Liver (tissue), 9 donors: ENCODE measurements around the gene STOX1. TPM values are rescaled to one million over a fixed set of nuclear protein-coding genes. Genes with fewer than 3 reads are reported as not detected.

Source experiments
- DNase-seq: peaks from one replicate; pipeline ENCODE4 v3.0.0-alpha.2; 2017; ENCODE audit warnings: low spot score
- H3K27ac ChIP-seq, 2 donors: one replicate each; pipeline ENCODE4 v1.7.0; 2013; ENCODE audit warnings: inconsistent platforms in 2 of 2, low read length in 2 of 2, control low read depth in 1 of 2, low read depth in 1 of 2, mild to moderate bottlenecking in 1 of 2
- H3K27me3 ChIP-seq, 4 donors: one replicate each; pipeline versions ENCODE4 v1.6.1 to v1.7.0; 2013; ENCODE audit warnings: low read length in 3 of 4, inconsistent platforms in 1 of 4, mild to moderate bottlenecking in 1 of 4, moderate library complexity in 1 of 4; ENCODE audit not compliant: control insufficient read depth in 4 of 4, insufficient read depth in 4 of 4
- H3K36me3 ChIP-seq, 4 donors: one replicate each; pipeline versions ENCODE4 v1.6.1 to v1.7.0; 2013; ENCODE audit warnings: low read length in 3 of 4, mild to moderate bottlenecking in 3 of 4, low read depth in 1 of 4, moderate library complexity in 1 of 4; ENCODE audit not compliant: control insufficient read depth in 4 of 4, insufficient read depth in 3 of 4
- H3K4me1 ChIP-seq, 4 donors: one replicate each; pipeline versions ENCODE4 v1.6.1 to v1.7.0; 2013; ENCODE audit warnings: low read length in 3 of 4, mild to moderate bottlenecking in 3 of 4, moderate library complexity in 1 of 4; ENCODE audit not compliant: control insufficient read depth in 4 of 4, insufficient read depth in 4 of 4
- H3K4me3 ChIP-seq, 3 donors: one replicate each; pipeline versions ENCODE4 v1.6.1 to v1.7.0; 2013; ENCODE audit warnings: low read length in 3 of 3, control low read depth in 1 of 3, low read depth in 1 of 3, mild to moderate bottlenecking in 1 of 3
- H3K9ac ChIP-seq, 2 donors: one replicate each; pipeline ENCODE4 v1.7.0; 2013; ENCODE audit warnings: low read length in 2 of 2, mild to moderate bottlenecking in 2 of 2, moderate library complexity in 2 of 2, control low read depth in 1 of 2, low read depth in 1 of 2
- H3K9me3 ChIP-seq, 4 donors: one replicate each; pipeline versions ENCODE4 v1.6.1 to v1.7.0; 2013; ENCODE audit warnings: low read length in 3 of 4; ENCODE audit not compliant: control insufficient read depth in 4 of 4
- ATF3 ChIP-seq: IDR thresholded peaks from 2 replicates; pipeline ENCODE4 v1.6.1; 2016; ENCODE audit warnings: antibody characterized with exemption
- CTCF ChIP-seq: fragments of 150-350 bp; IDR thresholded peaks from 2 replicates; pipeline ENCODE4 v1.5.1; 2017; ENCODE audit warnings: improper control_type of control experiment, low read depth, low read length; ENCODE audit not compliant: missing input control
- EGR1 ChIP-seq, 2 donors: IDR thresholded peaks; 2 replicates each; pipeline ENCODE4 v1.6.1; 2016 to 2018; ENCODE audit warnings: antibody characterized with exemption in 2 of 2, low read depth in 2 of 2
- FOXA1 ChIP-seq: IDR thresholded peaks from 2 replicates; pipeline ENCODE4 v1.6.1; 2016; ENCODE audit warnings: antibody characterized with exemption
- FOXA2 ChIP-seq: IDR thresholded peaks from 2 replicates; pipeline ENCODE4 v1.6.1; 2016; ENCODE audit warnings: antibody characterized with exemption
- GABPA ChIP-seq, 2 donors: IDR thresholded peaks in 1 of 2; conservative IDR thresholded peaks in 1 of 2; 2 replicates each; pipeline ENCODE4 v1.6.1; 2016; ENCODE audit warnings: antibody characterized with exemption in 2 of 2, mild to moderate bottlenecking in 1 of 2, moderate library complexity in 1 of 2
- HNF4A ChIP-seq, 2 donors: conservative IDR thresholded peaks; 2 replicates each; pipeline ENCODE4 v1.6.1; 2016; ENCODE audit warnings: antibody characterized with exemption in 2 of 2, mild to moderate bottlenecking in 2 of 2
- HNF4G ChIP-seq: IDR thresholded peaks from 2 replicates; pipeline ENCODE4 v1.6.1; 2016; ENCODE audit warnings: antibody characterized with exemption
- JUND ChIP-seq, 2 donors: IDR thresholded peaks; 2 replicates each; pipeline ENCODE4 v1.6.1; 2016; ENCODE audit warnings: antibody characterized with exemption in 2 of 2
- NR2F2 ChIP-seq: IDR thresholded peaks from 2 replicates; pipeline ENCODE4 v1.6.1; 2016; ENCODE audit warnings: antibody characterized with exemption
- RAD21 ChIP-seq, 2 donors: IDR thresholded peaks; 2 replicates each; pipeline ENCODE4 v1.6.1; 2016; ENCODE audit warnings: antibody characterized with exemption in 2 of 2, mild to moderate bottlenecking in 2 of 2
- RXRA ChIP-seq, 2 donors: IDR thresholded peaks; 2 replicates each; pipeline ENCODE4 v1.6.1; 2017 to 2018; ENCODE audit warnings: antibody characterized with exemption in 2 of 2, mild to moderate bottlenecking in 1 of 2
- SP1 ChIP-seq: IDR thresholded peaks from 2 replicates; pipeline ENCODE4 v1.6.1; 2018; ENCODE audit warnings: antibody characterized with exemption, mild to moderate bottlenecking
- TAF1 ChIP-seq: conservative IDR thresholded peaks from 2 replicates; pipeline ENCODE4 v1.6.1; 2016; ENCODE audit warnings: antibody characterized with exemption, mild to moderate bottlenecking
- YY1 ChIP-seq: IDR thresholded peaks from 2 replicates; pipeline ENCODE4 v1.6.1; 2016; ENCODE audit warnings: antibody characterized with exemption, mild to moderate bottlenecking
- ZBTB33 ChIP-seq: IDR thresholded peaks from 2 replicates; pipeline ENCODE4 v1.6.1; 2016; ENCODE audit warnings: antibody characterized with exemption
- WGBS: extraction: QIAGEN DNeasy Blood & Tissue Kit; methylation state at CpG from one replicate; pipeline ENCODE4 v1.1.7; 2013; 5-methylcytosine and 5-hydroxymethylcytosine counted together
- polyA plus RNA-seq, 2 donors: library from polyadenylated mRNA; stranded (reverse) in 1 of 2; unstranded in 1 of 2; fragments of 200-250 nt in 1 of 2; fragments of >200 nt in 1 of 2; fragmentation: Nextera tagmentation in 1 of 2; extraction: Ambion mirVana in 1 of 2; gene quantifications; one replicate each; pipeline versions ENCODE4 v1.2.1 to v1.2.3, GENCODE V29; 2013 to 2015
- total RNA-seq, 2 donors: library from RNA; depleted of rRNA; stranded (reverse); fragments of >200 nt; gene quantifications; one replicate each; pipeline ENCODE4 v1.2.3, GENCODE V29; 2014
- TF ChIP-seq, protein P1 (sequence below): IDR thresholded peaks from 2 replicates; pipeline ENCODE4 v1.6.1; 2016; ENCODE audit warnings: antibody characterized with exemption, mild to moderate bottlenecking
- TF ChIP-seq, protein P2 (sequence below): IDR thresholded peaks from 2 replicates; pipeline ENCODE4 v1.6.1; 2016; ENCODE audit warnings: antibody characterized with exemption
- donor health status: healthy.
- donor health status: healthy.
- donor health status: healthy.
- donor health status: healthy.
- donor health status: healthy.

The STOX1 gene
- total and polyA plus RNA-seq, 4 donors: 0.18 to 2.6 (median 0.33) TPM; not detected in 1

DNA sequence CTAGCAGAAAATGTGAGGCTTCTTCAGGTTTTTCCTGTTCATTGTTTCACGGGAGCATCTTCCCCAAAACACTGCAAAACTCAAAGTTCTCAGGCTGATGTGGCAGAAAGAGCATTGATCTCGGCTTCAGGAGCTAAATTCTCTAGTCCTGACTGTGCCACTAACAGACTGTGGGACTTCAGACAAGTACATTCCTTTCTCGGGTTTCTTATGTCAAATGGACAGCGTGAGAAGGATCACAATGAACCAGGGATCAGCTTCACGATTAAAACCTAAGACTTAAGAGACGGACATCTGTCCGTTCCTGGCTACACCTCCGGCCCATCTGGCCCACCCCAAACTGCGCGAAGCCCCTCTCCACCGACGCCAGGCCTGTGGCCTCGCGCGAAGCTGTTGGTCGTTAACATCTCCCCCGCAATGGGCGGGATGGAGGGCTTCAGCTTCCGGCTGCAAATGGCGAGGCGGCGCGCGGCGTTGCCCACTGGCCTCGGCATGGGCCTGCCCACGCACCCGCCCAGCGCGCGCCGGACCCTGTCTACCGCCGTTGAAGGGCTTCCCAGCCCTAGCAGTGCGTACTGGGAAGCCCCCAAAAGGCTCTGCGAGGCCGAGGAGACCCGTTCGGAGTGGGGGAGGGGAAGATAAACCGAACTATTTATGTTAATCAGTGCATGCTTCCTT lies 73.2 kb downstream of the STOX1 start:
- Histone ChIP-seq H3K4me3 (peak overlapping the region; percentile 39 to 81 (median 71)), H3K9me3 (no peaks in the 10 kb centered on the region), H3K4me1 (peaks cover 0 to 20% (median 13%) of the 10 kb centered on the region in 4 donors), H3K27me3 (no peaks in the 10 kb centered on the region), H3K27ac (peak overlapping the region; percentile 97 to 99), H3K36me3 (no peaks in the 10 kb centered on the region), H3K9ac (peak overlapping the region; percentile 78 to 93)
- WGBS: 5% methylated on average over 40 of the region's 40 CpGs
- no peak for DNase-seq
- TF ChIP-seq, protein P1, sequence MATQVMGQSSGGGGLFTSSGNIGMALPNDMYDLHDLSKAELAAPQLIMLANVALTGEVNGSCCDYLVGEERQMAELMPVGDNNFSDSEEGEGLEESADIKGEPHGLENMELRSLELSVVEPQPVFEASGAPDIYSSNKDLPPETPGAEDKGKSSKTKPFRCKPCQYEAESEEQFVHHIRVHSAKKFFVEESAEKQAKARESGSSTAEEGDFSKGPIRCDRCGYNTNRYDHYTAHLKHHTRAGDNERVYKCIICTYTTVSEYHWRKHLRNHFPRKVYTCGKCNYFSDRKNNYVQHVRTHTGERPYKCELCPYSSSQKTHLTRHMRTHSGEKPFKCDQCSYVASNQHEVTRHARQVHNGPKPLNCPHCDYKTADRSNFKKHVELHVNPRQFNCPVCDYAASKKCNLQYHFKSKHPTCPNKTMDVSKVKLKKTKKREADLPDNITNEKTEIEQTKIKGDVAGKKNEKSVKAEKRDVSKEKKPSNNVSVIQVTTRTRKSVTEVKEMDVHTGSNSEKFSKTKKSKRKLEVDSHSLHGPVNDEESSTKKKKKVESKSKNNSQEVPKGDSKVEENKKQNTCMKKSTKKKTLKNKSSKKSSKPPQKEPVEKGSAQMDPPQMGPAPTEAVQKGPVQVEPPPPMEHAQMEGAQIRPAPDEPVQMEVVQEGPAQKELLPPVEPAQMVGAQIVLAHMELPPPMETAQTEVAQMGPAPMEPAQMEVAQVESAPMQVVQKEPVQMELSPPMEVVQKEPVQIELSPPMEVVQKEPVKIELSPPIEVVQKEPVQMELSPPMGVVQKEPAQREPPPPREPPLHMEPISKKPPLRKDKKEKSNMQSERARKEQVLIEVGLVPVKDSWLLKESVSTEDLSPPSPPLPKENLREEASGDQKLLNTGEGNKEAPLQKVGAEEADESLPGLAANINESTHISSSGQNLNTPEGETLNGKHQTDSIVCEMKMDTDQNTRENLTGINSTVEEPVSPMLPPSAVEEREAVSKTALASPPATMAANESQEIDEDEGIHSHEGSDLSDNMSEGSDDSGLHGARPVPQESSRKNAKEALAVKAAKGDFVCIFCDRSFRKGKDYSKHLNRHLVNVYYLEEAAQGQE: peak; percentile 91
- TF ChIP-seq HNF4A (conservative IDR thresholded peaks at IDR 0.05) (no peak), FOXA2 (no peak), TAF1 (peak; percentile 95)

DNA sequence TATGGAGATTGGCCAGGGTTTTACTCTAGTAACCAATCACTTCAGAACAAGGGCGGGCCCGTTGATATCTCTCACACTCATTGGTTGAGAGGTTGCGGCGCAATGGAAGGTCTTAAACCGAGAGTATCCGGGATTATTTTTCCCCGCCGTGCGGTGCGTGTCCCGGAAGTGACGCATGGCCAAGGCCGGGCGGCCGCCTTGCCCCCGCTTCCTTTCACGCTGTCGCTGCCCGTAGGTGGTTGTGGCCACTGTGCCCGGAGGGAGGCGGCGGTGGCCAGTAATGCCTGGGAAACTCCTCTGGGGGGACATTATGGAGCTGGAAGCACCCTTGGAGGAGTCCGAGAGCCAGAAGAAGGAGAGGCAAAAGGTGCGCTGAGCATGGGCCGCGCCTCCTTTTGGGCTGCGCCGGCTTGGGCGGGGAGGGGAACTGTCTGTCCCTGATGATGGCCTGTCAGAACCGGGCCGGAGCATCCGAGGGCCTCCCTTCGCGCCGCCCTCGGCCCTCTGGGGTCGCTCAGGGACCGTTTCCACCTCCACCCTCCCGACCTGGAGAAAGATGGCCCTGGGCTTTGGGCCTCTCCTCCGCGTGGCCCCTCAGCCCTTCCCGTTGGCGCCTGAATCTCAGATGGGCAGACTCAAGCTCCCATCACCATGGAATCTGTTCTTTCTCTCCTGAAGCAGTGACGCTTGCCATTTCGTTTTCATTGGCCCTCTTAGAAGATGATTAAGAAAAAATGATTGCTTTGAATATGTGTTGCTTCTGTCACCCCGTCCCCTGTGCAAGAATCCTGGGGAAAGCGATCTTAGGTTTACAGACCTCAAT lies 74.0 kb downstream of the STOX1 start, which contains the start of gene DDX50:
Gene DDX50 (plus strand): TSS at position 211 of the 823 bp plus-strand sequence. CDS start 70 bp downstream, at position 281.
- Histone ChIP-seq H3K27ac (peak within 1 kb of the TSS; percentile 97 to 99), H3K4me1 (peaks cover 0 to 20% (median 13%) of the 10 kb centered on the region in 4 donors), H3K27me3 (no peaks in the 10 kb centered on the region), H3K36me3 (no peaks in the 10 kb centered on the region), H3K9me3 (no peaks in the 10 kb centered on the region), H3K9ac (peak within 1 kb of the TSS; percentile 85 to 93), H3K4me3 (peak within 1 kb of the TSS; percentile 84 to 95 (median 88))
- TF ChIP-seq HNF4A (conservative IDR thresholded peaks at IDR 0.05) (peak in 1 of 2 donors; percentile 16), FOXA1 (peak; percentile 44), JUND (IDR thresholded peaks at IDR 0.05) (peak in 1 of 2 donors; percentile 13), HNF4G (no peak), YY1 (peak; percentile 83), EGR1 (IDR thresholded peaks at IDR 0.05; ENCODE audit: low read depth in 2 of 2) (peak; percentile 61 to 91), ATF3 (no peak), ZBTB33 (no peak), FOXA2 (no peak), CTCF (peak; percentile 20), TAF1 (no peak), SP1 (peak; percentile 76), RXRA (IDR thresholded peaks at IDR 0.05) (peak in 1 of 2 donors; percentile 36), NR2F2 (no peak), GABPA (IDR thresholded peaks at IDR 0.05 in 1 of 2, conservative IDR thresholded peaks at IDR 0.05 in 1 of 2) (peak; percentile 88 to 97), RAD21 (IDR thresholded peaks at IDR 0.05) (peak in 1 of 2 donors; percentile 30)
- TF ChIP-seq, protein P2, sequence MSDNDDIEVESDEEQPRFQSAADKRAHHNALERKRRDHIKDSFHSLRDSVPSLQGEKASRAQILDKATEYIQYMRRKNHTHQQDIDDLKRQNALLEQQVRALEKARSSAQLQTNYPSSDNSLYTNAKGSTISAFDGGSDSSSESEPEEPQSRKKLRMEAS: peak; percentile 62
- TF ChIP-seq, protein P1: no peak
- peak; percentile 94 for DNase-seq
- WGBS: under 1% methylated on average over 47 of the region's 47 CpGs
